ENCODE data around the gene PIK3C3. TPM values are rescaled to one million over a fixed set of nuclear protein-coding genes. Genes with fewer than 3 reads are reported as not detected.

Gene PIK3C3
- total and polyA plus RNA-seq, 9 of the 15 experiments (the other 6 are each of a cell fraction or from before 2014, with no cell fraction given): 27.0 to 101 (median 42.9) TPM

GRCh38 chr18:41954827-41955613 is at the start of gene PIK3C3 (continued):
- TF ChIP-seq NKRF (IDR thresholded peaks at IDR 0.05; ENCODE audit: borderline replicate concordance): peak; percentile 93
- no peak for TF ChIP-seq COPS2 (conservative IDR thresholded peaks at IDR 0.05)
- peak; percentile 66 to 97; a peak in 3 of 4 replicates for TF ChIP-seq SIN3A (IDR thresholded peaks at IDR 0.05; ENCODE audit: borderline replicate concordance in 2 of 2, control insufficient read depth in 1 of 2, low read depth in 2 of 2, low read length in 2 of 2)
- peak; percentile 81 for TF ChIP-seq CREM (IDR thresholded peaks at IDR 0.05; ENCODE audit: low read depth)
- TF ChIP-seq ZNF449 (CRISPR knock-in tag; IDR thresholded peaks at IDR 0.05): no peak
- no peak for TF ChIP-seq CHD2 (IDR thresholded peaks at IDR 0.05; ENCODE audit: low read depth, low read length)
- no peak for TF ChIP-seq ZFP1 (CRISPR knock-in tag; IDR thresholded peaks at IDR 0.05)
- TF ChIP-seq TOE1 (IDR thresholded peaks at IDR 0.05; ENCODE audit: borderline replicate concordance): peak; percentile 62
- no peak for TF ChIP-seq TOE1 (CRISPR knock-in tag; IDR thresholded peaks at IDR 0.05; ENCODE audit: borderline replicate concordance, low read depth)
- TF ChIP-seq MGA (IDR thresholded peaks at IDR 0.05): no peak
- TF ChIP-seq SMAD2 (IDR thresholded peaks at IDR 0.05; ENCODE audit: low read depth, low read length): no peak
- peak; percentile 65 for TF ChIP-seq EP400 (IDR thresholded peaks at IDR 0.05)
